GM21717 (cell line): ENCODE data around the gene EPS8L3.
"Not testable (repeated sequence)": the region's sequence is repeated elsewhere in the genome, so short reads cannot be mapped to it uniquely, and the experiment has no call there.

Source experiments
- ATAC-seq: cut with Tn5 transposase; IDR thresholded peaks from one replicate; pipeline ENCODE4 v1.9.1; 2021; ENCODE audit warnings: mild to moderate bottlenecking, moderate library complexity; ENCODE audit not compliant: unreplicated experiment

EPS8L3 gene

GRCh38 chr1:109780982-109781381 lies 17.3 kb upstream of the EPS8L3 start:
- no peak for ATAC-seq

- no peak for ATAC-seq
These were observed 14.4 kb upstream of the EPS8L3 start for GRCh38 chr1:109777980-109778625.

GRCh38 chr1:109777436-109777835 lies 13.7 kb upstream of the EPS8L3 start:
- no peak for ATAC-seq

- ATAC-seq = no peak
These were observed 13.2 kb upstream of the EPS8L3 start for GRCh38 chr1:109776911-109777310.

GRCh38 chr1:109776206-109776835 lies 12.6 kb upstream of the EPS8L3 start:
- ATAC-seq = no peak

- no peak for ATAC-seq
These were observed 11.7 kb upstream of the EPS8L3 start for GRCh38 chr1:109775398-109775797.

GRCh38 chr1:109773900-109774485 lies 10.3 kb upstream of the EPS8L3 start:
- ATAC-seq = no peak

- peak; percentile 72 for ATAC-seq
These were observed 9.6 kb upstream of the EPS8L3 start for GRCh38 chr1:109773203-109773899.

- ATAC-seq = no peak
These were observed 9.0 kb upstream of the EPS8L3 start for GRCh38 chr1:109772658-109773202.

- no peak for ATAC-seq
These were observed 8.3 kb upstream of the EPS8L3 start for GRCh38 chr1:109771712-109772657.

- no peak for ATAC-seq
These were observed 6.8 kb upstream of the EPS8L3 start for GRCh38 chr1:109770331-109771095.

GRCh38 chr1:109769330-109770078 lies 5.8 kb upstream of the EPS8L3 start:
- ATAC-seq = no peak

GRCh38 chr1:109768820-109769219 lies 5.1 kb upstream of the EPS8L3 start:
- ATAC-seq = no peak

- no peak for ATAC-seq
These were observed 4.6 kb upstream of the EPS8L3 start for GRCh38 chr1:109768335-109768650.

GRCh38 chr1:109767637-109768334 lies 4.1 kb upstream of the EPS8L3 start:
- ATAC-seq = no peak

GRCh38 chr1:109766991-109767636 lies 3.4 kb upstream of the EPS8L3 start:
- ATAC-seq = not testable (repeated sequence)

- ATAC-seq = no peak
These were observed 2.3 kb upstream of the EPS8L3 start for GRCh38 chr1:109765896-109766615.
